Skeletal muscle tissue (tissue), 4 donors: ENCODE measurements around the gene AIFM2. TPM values are rescaled to one million over a fixed set of nuclear protein-coding genes. Genes with fewer than 3 reads are reported as not detected.
"Not testable (repeated sequence)": the region's sequence is repeated elsewhere in the genome, so short reads cannot be mapped to it uniquely, and the experiment has no call there.

Source experiments
- H3K27ac ChIP-seq: one replicate; pipeline ENCODE4 v1.7.0; 2013; ENCODE audit warnings: mild to moderate bottlenecking, low read depth, low read length, inconsistent platforms
- H3K27me3 ChIP-seq, 3 donors: one replicate each; pipeline ENCODE4 v1.7.0; 2013; ENCODE audit warnings: low read length in 3 of 3; ENCODE audit not compliant: control insufficient read depth in 3 of 3, insufficient read depth in 3 of 3
- H3K36me3 ChIP-seq, 3 donors: one replicate each; pipeline ENCODE4 v1.7.0; 2013; ENCODE audit warnings: low read length in 3 of 3; ENCODE audit not compliant: control insufficient read depth in 3 of 3, insufficient read depth in 3 of 3
- H3K4me1 ChIP-seq, 3 donors: one replicate each; pipeline ENCODE4 v1.7.0; 2013; ENCODE audit warnings: low read length in 3 of 3, mild to moderate bottlenecking in 3 of 3; ENCODE audit not compliant: control insufficient read depth in 3 of 3, insufficient read depth in 3 of 3
- H3K4me3 ChIP-seq, 3 donors: one replicate each; pipeline ENCODE4 v1.7.0; 2013; ENCODE audit warnings: low read length in 3 of 3
- H3K9ac ChIP-seq, 3 donors: one replicate each; pipeline ENCODE4 v1.7.0; 2013; ENCODE audit warnings: low read length in 3 of 3, mild to moderate bottlenecking in 3 of 3, moderate library complexity in 2 of 3, low read depth in 1 of 3
- H3K9me3 ChIP-seq, 3 donors: one replicate each; pipeline ENCODE4 v1.7.0; 2013; ENCODE audit warnings: low read length in 3 of 3; ENCODE audit not compliant: control insufficient read depth in 3 of 3
- total RNA-seq: library from RNA; depleted of rRNA; stranded (reverse); fragments of >200 nt; gene quantifications from one replicate; pipeline ENCODE4 v1.2.3, GENCODE V29; 2014
- donor health status: Osteomylitis.

Gene AIFM2
- total RNA-seq, 1 donor from 2014 or later = 2.6 TPM

DNA sequence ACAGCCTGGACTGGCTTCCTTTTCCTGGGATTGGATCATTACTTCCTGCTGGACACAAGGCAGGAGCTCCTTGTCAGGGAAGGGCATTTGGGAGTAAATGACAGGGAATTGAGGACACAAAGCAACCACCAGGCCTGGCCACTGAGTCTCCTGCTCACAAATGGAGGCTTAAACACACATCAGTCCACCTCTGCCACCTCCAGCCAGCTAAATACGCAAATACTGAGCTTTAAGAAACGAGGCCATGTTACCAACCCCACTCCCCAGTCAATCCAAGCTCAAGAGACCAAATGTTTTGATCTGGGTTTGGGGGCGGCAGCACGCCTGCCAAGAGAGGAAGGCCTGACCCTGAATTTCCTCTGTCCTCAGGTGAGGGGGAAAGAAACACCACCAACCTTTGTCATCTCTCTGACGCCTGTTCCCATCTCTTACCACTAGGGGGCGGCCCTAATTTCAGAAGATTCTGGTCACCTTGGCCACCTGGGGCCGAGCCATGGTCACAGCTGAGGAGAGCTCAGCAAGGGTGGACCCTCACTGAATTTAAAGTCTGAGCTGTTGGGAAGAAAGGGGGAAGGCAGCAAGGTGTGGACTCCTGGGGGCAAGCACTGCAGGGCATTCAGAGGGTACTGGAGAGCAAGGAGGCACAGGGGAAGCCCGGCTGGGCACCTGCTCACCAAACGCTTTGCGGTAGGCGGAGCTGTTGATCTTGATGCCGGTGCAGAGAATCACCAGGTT lies 16.5 kb downstream of the AIFM2 start:
- no peak overlapping the region for H3K9ac ChIP-seq
- H3K9me3 ChIP-seq = no peaks in the 10 kb centered on the region
- H3K4me3 ChIP-seq = no peak overlapping the region
- H3K36me3 ChIP-seq = peaks cover 47 to 66% (median 52%) of the 10 kb centered on the region in 3 donors
- no peak overlapping the region for H3K27ac ChIP-seq
- H3K27me3 ChIP-seq = no peaks in the 10 kb centered on the region
- peaks cover 0 to 14% (median 14%) of the 10 kb centered on the region in 3 donors for H3K4me1 ChIP-seq

DNA sequence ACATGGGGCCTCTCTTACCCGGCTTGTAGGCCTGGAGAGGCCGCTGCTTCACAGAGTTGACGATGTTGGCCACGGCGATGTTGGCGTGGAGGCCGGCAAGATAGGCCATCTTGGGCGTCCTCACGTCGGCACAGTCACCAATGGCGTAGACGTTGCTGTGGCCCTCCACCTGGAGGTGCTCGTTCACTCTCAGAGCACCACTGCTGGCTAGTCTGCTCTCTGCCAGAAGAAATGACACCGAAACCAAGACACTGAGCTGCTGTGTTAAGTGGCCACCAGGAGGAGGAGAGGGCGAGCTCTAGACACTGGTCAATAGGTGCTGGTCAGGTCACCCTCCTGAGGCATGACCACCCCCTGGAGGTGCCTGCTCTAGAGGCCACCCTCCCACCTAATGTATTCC lies 17.7 kb downstream of the AIFM2 start:
- H3K4me3 ChIP-seq = no peak overlapping the region
- H3K27ac ChIP-seq = no peak overlapping the region
- no peaks in the 10 kb centered on the region for H3K27me3 ChIP-seq
- no peak overlapping the region for H3K9ac ChIP-seq
- H3K36me3 ChIP-seq = peaks cover 45 to 57% (median 46%) of the 10 kb centered on the region in 3 donors
- peaks cover 0 to 14% (median 14%) of the 10 kb centered on the region in 3 donors for H3K4me1 ChIP-seq
- H3K9me3 ChIP-seq = no peaks in the 10 kb centered on the region

- H3K9me3 ChIP-seq = no peaks in the 10 kb centered on the region
- H3K27me3 ChIP-seq = no peaks in the 10 kb centered on the region
- H3K4me3 ChIP-seq = no peak overlapping the region
- peaks cover 0 to 4% (median 3%) of the 10 kb centered on the region in 3 donors for H3K4me1 ChIP-seq
- H3K36me3 ChIP-seq = peaks cover 39 to 49% (median 42%) of the 10 kb centered on the region in 3 donors
- H3K9ac ChIP-seq = no peak overlapping the region
- no peak overlapping the region for H3K27ac ChIP-seq
These were observed 20.6 kb downstream of the AIFM2 start for GRCh38 chr10:70112071-70112470.

GRCh38 chr10:70111496-70111895 lies 21.1 kb downstream of the AIFM2 start:
- Histone ChIP-seq H3K27me3 (no peaks in the 10 kb centered on the region), H3K4me3 (no peak overlapping the region), H3K9ac (no peak overlapping the region), H3K4me1 (peaks cover 0 to 3% (median 3%) of the 10 kb centered on the region in 3 donors), H3K9me3 (no peaks in the 10 kb centered on the region), H3K36me3 (peaks cover 35 to 46% (median 39%) of the 10 kb centered on the region in 3 donors), H3K27ac (no peak overlapping the region)

GRCh38 chr10:70109064-70109729 lies 23.4 kb downstream of the AIFM2 start:
- Histone ChIP-seq H3K27me3 (no peaks in the 10 kb centered on the region), H3K4me3 (no peak overlapping the region), H3K36me3 (peaks cover 28 to 40% (median 37%) of the 10 kb centered on the region in 3 donors), H3K9ac (no peak overlapping the region), H3K27ac (no peak overlapping the region), H3K4me1 (no peaks in the 10 kb centered on the region), H3K9me3 (no peaks in the 10 kb centered on the region)

DNA sequence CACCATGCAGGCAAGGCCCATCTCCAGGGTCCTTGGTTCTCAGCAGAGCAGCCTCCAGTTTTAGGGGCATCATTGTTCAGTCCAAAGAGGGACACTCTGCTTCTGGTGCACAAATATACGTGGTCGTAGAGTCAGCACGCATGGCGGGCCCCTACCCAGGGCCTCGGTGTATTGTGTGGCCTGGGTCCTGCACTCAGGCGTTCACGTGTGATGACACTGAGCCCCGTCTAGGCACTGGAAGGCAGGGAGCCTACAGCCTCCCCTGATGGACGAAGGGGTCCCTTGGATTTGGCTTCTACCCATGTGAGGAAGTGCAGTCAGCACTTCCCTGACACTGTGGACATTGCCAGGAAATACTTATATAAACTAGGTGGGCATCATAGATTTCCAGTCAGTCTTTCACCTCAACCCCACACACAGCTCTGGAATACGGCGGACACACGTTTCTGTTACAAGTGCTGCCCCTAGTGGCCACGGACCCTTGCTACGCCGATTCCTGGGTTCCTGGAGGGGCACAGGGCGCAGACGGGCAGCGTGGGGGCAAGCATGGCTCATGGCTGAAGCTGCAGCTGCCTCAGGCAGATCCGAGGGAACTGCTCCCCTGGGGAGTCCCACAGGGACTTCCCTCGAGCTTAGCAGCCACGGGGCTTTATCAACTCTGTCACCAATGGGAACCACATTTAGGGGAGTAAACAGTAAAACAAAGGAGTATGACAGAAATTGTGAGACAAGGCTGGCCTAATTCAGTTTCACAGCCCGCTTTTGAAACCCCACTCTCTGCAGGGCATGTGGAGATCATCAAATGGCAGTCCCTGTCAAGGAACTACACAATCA lies 25.4 kb downstream of the AIFM2 start:
- Histone ChIP-seq H3K9me3 (no peaks in the 10 kb centered on the region), H3K27me3 (no peaks in the 10 kb centered on the region), H3K4me1 (no peaks in the 10 kb centered on the region), H3K4me3 (no peak overlapping the region), H3K27ac (no peak overlapping the region), H3K36me3 (peaks cover 14 to 23% (median 20%) of the 10 kb centered on the region in 3 donors), H3K9ac (no peak overlapping the region)

GRCh38 chr10:70101668-70102067 lies 31.0 kb downstream of the AIFM2 start:
- Histone ChIP-seq H3K9ac (no peak overlapping the region), H3K4me3 (no peak overlapping the region), H3K27me3 (no peaks in the 10 kb centered on the region), H3K4me1 (peaks cover 0 to 3% (median 0%) of the 10 kb centered on the region in 3 donors), H3K9me3 (no peaks in the 10 kb centered on the region), H3K36me3 (peaks cover 10 to 18% (median 12%) of the 10 kb centered on the region in 3 donors), H3K27ac (no peak overlapping the region)

GRCh38 chr10:70101068-70101562 lies 31.5 kb downstream of the AIFM2 start:
- H3K27ac ChIP-seq, H3K4me1 ChIP-seq, H3K9ac ChIP-seq, H3K4me3 ChIP-seq, H3K9me3 ChIP-seq, H3K27me3 ChIP-seq: not testable (repeated sequence)
- H3K36me3 ChIP-seq = peaks cover 12 to 18% (median 12%) of the 10 kb centered on the region in 3 donors

DNA sequence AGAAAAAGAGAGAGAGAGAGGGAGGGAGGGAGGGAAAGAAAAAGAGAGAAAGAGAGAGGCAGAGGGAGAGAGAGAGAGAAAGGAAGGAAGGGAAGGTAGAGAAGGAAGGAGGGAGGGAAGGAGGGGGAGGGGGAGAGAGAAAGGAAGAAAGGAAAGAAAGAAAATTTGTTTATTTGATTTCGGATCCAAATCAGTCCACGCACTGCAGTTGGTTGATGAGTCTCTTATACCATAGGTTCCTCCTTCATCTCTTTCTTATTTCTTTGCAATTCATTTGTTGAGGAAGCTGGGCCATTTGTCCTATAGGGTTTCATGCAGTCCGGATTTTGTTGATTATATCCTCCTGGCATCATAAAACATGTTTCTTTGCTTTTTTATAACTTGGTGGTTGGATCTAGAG lies 34.4 kb downstream of the AIFM2 start:
- Histone ChIP-seq H3K27me3 (no peaks in the 10 kb centered on the region), H3K4me1 (peaks cover 0 to 3% (median 0%) of the 10 kb centered on the region in 3 donors), H3K9me3 (no peaks in the 10 kb centered on the region), H3K9ac (no peak overlapping the region), H3K27ac (no peak overlapping the region), H3K36me3 (peaks cover 8 to 20% (median 13%) of the 10 kb centered on the region in 3 donors), H3K4me3 (no peak overlapping the region)
